ENCODE data around the gene MAP7.

Gene MAP7

DNA sequence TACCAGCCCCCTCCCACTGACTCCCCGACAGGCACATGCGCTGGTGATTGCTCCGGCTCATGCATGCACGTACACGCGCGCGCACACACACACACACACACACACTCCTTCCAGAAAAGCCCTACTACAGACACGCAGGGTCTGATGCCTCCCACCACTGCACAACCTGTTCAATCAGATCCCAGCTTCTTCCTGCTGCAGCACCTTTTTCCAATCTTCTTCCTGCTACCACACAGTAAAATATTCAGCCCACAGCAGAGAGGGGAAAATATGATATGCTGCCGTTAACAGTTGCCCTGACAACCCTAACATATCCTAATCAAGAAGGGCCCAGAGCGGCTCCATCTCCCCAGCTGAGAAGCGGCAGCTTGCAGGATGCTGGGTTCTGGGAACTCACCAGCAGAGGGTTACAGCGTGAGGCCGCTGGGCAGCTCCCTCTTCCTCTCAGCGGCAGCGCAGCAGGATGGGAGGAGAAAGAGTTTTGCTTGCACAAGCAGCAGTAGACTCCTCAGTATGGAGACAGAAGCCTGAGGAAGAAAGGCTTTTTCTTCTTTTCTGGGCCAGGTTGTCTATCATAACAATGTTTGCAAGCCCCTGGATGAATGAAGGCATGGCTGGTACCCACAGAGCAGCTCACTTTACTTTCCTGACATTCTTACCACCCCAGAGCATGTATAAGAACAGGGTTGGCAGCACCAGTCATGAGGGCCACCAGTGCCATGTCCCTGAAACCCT, 23.9 kb downstream of the MAP7 start:
- DNase-seq (ENCODE audit: low read depth): peak; percentile 35
- TF ChIP-seq, protein P1, sequence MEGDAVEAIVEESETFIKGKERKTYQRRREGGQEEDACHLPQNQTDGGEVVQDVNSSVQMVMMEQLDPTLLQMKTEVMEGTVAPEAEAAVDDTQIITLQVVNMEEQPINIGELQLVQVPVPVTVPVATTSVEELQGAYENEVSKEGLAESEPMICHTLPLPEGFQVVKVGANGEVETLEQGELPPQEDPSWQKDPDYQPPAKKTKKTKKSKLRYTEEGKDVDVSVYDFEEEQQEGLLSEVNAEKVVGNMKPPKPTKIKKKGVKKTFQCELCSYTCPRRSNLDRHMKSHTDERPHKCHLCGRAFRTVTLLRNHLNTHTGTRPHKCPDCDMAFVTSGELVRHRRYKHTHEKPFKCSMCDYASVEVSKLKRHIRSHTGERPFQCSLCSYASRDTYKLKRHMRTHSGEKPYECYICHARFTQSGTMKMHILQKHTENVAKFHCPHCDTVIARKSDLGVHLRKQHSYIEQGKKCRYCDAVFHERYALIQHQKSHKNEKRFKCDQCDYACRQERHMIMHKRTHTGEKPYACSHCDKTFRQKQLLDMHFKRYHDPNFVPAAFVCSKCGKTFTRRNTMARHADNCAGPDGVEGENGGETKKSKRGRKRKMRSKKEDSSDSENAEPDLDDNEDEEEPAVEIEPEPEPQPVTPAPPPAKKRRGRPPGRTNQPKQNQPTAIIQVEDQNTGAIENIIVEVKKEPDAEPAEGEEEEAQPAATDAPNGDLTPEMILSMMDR (IDR thresholded peaks at IDR 0.05; ENCODE audit: control insufficient read depth, insufficient read depth, low read depth, low read length, missing control alignments): peak; percentile 60
- H3K4me3 ChIP-seq (ENCODE audit: control insufficient read depth, low read depth, low read length): no peak overlapping the region

DNA sequence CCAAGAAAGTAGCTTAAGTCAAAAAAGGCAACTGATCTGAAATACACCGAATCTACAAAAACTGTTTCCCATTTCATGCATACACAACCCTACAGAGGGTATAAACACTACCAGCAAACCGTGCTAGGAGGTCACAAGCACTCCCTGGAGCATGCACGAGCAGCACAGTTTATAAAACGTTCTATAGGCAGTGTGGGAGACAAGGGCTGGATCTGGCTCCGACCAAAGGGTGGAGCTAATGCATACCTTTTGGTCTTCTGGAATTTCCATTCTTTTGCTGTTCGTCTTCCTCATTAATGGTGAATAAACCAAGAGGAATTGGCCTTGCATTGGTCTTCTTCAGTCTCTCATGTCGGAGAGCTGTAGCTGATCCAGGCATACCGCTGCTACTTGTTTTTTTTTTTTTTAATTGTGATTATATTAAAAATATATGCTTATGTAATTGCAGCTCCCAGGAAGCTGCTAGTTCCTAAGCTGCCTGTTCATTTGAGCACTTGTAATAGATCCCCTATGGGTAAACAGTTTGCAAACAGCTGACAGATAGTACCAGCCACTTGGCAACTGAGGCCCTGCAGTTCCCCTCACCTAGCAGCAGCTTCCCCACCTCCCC, 24.5 kb downstream of the MAP7 start:
- no peak overlapping the region for H3K4me3 ChIP-seq (ENCODE audit: control insufficient read depth, low read depth, low read length)
- TF ChIP-seq, protein P1 (IDR thresholded peaks at IDR 0.05; ENCODE audit: control insufficient read depth, insufficient read depth, low read depth, low read length, missing control alignments): no peak
- DNase-seq (ENCODE audit: low read depth): no peak

DNA sequence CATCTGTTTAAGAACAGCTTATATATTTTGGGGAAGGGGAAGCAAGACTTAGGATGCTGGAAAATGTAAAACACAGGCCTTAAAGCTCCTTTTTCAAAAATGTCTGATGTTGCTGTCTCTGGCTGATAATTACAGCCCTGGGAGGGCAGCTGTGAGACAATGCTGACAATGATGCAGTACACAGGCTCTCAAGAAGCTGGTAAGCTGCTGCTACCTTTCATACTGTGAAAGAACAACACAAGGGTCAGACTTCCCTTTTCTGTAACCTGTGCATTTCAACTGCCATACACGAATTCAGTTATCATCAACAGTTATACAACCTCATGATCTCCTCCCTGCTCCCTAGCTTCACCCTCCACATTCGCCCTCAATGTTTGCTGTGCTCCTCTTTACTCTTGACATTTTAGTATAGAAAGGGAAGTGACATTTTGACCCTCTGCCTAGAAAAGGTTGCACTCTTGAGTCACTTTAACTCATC, 25.2 kb downstream of the MAP7 start:
- TF ChIP-seq, protein P1 (IDR thresholded peaks at IDR 0.05; ENCODE audit: control insufficient read depth, insufficient read depth, low read depth, low read length, missing control alignments): no peak
- H3K4me3 ChIP-seq (ENCODE audit: control insufficient read depth, low read depth, low read length): no peak overlapping the region
- DNase-seq (ENCODE audit: low read depth): no peak

DNA sequence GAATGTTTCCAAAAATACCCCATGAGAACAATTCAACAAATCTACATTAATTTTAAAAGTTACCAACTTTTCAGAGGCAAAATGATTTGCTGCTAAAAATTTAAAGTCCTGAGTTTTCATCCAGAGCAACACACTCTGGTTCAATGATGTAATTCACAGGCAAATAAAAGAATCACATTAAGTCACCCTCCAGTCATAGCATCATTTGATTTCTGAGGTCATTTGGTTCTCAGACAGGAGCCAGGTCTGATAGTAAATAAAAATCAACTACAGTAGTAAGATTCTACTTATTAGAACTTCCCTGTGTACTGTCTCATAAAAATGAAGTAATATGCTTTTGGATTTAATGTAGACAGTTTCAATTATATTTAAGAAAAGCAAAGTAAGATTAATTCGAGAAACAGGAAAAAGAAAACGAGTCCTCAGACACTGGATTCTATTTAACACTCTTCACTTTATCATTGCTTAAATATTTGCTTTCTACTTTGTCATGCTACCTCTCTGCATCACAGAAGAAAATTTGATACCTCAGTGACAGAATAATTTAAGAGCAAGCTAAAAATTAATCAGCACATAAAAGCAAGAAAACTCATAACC, 25.8 kb downstream of the MAP7 start:
- H3K4me3 ChIP-seq (ENCODE audit: control insufficient read depth, low read depth, low read length): no peak overlapping the region
- TF ChIP-seq, protein P1 (IDR thresholded peaks at IDR 0.05; ENCODE audit: control insufficient read depth, insufficient read depth, low read depth, low read length, missing control alignments): no peak
- DNase-seq (ENCODE audit: low read depth): no peak

DNA sequence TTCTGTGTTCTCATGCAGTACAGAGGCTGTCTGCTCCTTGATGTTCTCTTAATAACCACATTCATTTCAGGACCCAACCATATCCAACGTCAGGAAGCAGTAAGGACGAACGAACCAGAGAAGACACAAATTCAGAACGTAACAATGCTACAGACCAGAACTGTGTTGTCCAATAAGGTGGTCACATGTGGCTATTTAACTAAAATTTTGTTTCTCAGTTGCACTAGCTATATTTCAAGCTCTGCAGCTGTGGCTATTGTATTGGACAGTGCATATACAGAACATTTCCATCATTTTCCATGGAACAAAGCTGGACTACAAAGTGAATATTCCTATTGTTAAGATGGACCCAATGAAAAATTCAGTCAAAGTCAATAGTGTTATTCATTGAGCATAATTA, 27.0 kb downstream of the MAP7 start:
- H3K4me3 ChIP-seq (ENCODE audit: control insufficient read depth, low read depth, low read length): no peak overlapping the region

DNA sequence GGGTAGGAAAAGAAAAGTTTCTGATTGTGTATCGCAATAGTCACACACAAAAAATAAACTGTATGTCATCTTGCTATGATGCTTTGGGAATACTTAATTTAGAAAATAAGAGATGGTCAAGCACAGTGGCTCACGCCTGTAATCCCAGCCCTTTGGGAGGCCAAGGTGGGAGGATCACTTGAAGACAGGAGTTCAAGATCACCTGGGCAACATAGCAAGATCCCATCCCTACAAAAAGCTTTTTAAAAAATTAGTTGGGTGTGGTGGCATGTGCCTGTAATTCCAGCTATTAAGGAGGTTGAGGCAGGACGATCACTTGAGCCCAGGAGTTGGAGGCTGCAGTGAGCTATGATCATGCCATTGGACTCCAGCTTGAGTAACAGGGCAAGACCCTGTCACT, 27.6 kb downstream of the MAP7 start:
- DNase-seq (ENCODE audit: low read depth): no peak
- no peak overlapping the region for H3K4me3 ChIP-seq (ENCODE audit: control insufficient read depth, low read depth, low read length)
- TF ChIP-seq, protein P1 (IDR thresholded peaks at IDR 0.05; ENCODE audit: control insufficient read depth, insufficient read depth, low read depth, low read length, missing control alignments): no peak

More for the DNA sequence above, 27.0 kb downstream of the MAP7 start:
- TF ChIP-seq, protein P1 (IDR thresholded peaks at IDR 0.05; ENCODE audit: control insufficient read depth, insufficient read depth, low read depth, low read length, missing control alignments): no peak
- DNase-seq (ENCODE audit: low read depth): no peak

Data from AG09309 (cell line).